ENCODE results near the gene WAC.
"Not testable (repeated sequence)": the region's sequence is repeated elsewhere in the genome, so short reads cannot be mapped to it uniquely, and the experiment has no call there.

Gene WAC

GRCh38 chr10:28496017-28496416 lies 36.9 kb upstream of the WAC start:
- no peak overlapping the region for H3K4me3 ChIP-seq (ENCODE audit: control insufficient read depth, low read depth, low read length)
- no peak for DNase-seq (ENCODE audit: low read depth)
- no peak for TF ChIP-seq CTCF (conservative IDR thresholded peaks at IDR 0.05; ENCODE audit: control insufficient read depth, insufficient read depth, low read depth, low read length)

- no peak for TF ChIP-seq CTCF (conservative IDR thresholded peaks at IDR 0.05; ENCODE audit: control insufficient read depth, insufficient read depth, low read depth, low read length)
- no peak for DNase-seq (ENCODE audit: low read depth)
- H3K4me3 ChIP-seq (ENCODE audit: control insufficient read depth, low read depth, low read length), result no peak overlapping the region
These were observed 36.4 kb upstream of the WAC start for GRCh38 chr10:28496481-28496961.

GRCh38 chr10:28497313-28498126 lies 35.4 kb upstream of the WAC start:
- no peak for DNase-seq (ENCODE audit: low read depth)
- no peak overlapping the region for H3K4me3 ChIP-seq (ENCODE audit: control insufficient read depth, low read depth, low read length)
- no peak for TF ChIP-seq CTCF (conservative IDR thresholded peaks at IDR 0.05; ENCODE audit: control insufficient read depth, insufficient read depth, low read depth, low read length)

GRCh38 chr10:28500203-28500602 lies 32.7 kb upstream of the WAC start:
- H3K4me3 ChIP-seq (ENCODE audit: control insufficient read depth, low read depth, low read length); DNase-seq (ENCODE audit: low read depth): not testable (repeated sequence)

- TF ChIP-seq CTCF (conservative IDR thresholded peaks at IDR 0.05; ENCODE audit: control insufficient read depth, insufficient read depth, low read depth, low read length), result no peak
- peak; percentile 27 for DNase-seq (ENCODE audit: low read depth)
- H3K4me3 ChIP-seq (ENCODE audit: control insufficient read depth, low read depth, low read length), result no peak overlapping the region
These were observed 29.8 kb upstream of the WAC start for GRCh38 chr10:28503114-28503513.

- no peak overlapping the region for H3K4me3 ChIP-seq (ENCODE audit: control insufficient read depth, low read depth, low read length)
- no peak for DNase-seq (ENCODE audit: low read depth)
- TF ChIP-seq CTCF (conservative IDR thresholded peaks at IDR 0.05; ENCODE audit: control insufficient read depth, insufficient read depth, low read depth, low read length), result no peak
These were observed 27.5 kb upstream of the WAC start for GRCh38 chr10:28505359-28505959.

GRCh38 chr10:28508304-28508925 lies 24.5 kb upstream of the WAC start:
- H3K4me3 ChIP-seq (ENCODE audit: control insufficient read depth, low read depth, low read length), result no peak overlapping the region
- DNase-seq (ENCODE audit: low read depth), result no peak
- no peak for TF ChIP-seq CTCF (conservative IDR thresholded peaks at IDR 0.05; ENCODE audit: control insufficient read depth, insufficient read depth, low read depth, low read length)

Measured in fibroblast of mammary gland (primary cell).